ENCODE data around the gene ZMPSTE24.

Gene ZMPSTE24

DNA sequence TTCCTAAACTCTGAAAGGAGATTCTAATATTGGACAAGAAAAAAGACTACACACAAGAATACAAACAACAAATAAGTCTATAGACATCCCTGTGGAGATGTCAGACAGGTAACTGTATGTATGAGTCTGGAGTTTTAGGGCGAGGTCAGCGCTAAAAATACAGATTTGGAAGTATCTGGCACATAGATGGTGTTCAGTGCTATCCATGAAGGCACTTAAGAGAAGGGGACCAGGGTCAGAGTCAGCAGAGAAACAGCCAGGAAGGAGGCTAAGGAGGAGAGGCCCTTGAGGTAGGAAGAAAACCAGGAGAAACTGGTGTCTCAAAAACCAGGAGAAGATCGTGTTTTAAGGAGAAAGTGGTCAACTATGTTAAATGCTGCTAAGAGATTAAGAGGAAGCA lies 18.1 kb downstream of the ZMPSTE24 start:
- H2AFZ ChIP-seq (ENCODE audit: low read depth, low read length), result no peak overlapping the region
- no peaks in the 10 kb centered on the region for H4K20me1 ChIP-seq (ENCODE audit: insufficient read depth, low read length)
- peaks cover 11% of the 10 kb centered on the region for H3K4me1 ChIP-seq (ENCODE audit: low read length)
- H3K27me3 ChIP-seq (ENCODE audit: low read depth, low read length), result no peaks in the 10 kb centered on the region
- no peak overlapping the region for H3K4me3 ChIP-seq (ENCODE audit: low read length)
- no peaks in the 10 kb centered on the region for H3K79me2 ChIP-seq (ENCODE audit: low read length)
- H3K4me2 ChIP-seq (ENCODE audit: low read length), result no peak overlapping the region
- H3K9ac ChIP-seq (ENCODE audit: low read length), result no peak overlapping the region
- no peaks in the 10 kb centered on the region for H3K9me3 ChIP-seq (ENCODE audit: insufficient read depth, low read length)
- peaks cover 20% of the 10 kb centered on the region for H3K36me3 ChIP-seq (replicated peaks; ENCODE audit: low read depth, low read length)
- H3K27ac ChIP-seq (ENCODE audit: low read length), result no peak overlapping the region
- TF ChIP-seq EZH2phosphoT487 (IDR thresholded peaks at IDR 0.05; ENCODE audit: low read depth), result no peak
- TF ChIP-seq, protein P1, sequence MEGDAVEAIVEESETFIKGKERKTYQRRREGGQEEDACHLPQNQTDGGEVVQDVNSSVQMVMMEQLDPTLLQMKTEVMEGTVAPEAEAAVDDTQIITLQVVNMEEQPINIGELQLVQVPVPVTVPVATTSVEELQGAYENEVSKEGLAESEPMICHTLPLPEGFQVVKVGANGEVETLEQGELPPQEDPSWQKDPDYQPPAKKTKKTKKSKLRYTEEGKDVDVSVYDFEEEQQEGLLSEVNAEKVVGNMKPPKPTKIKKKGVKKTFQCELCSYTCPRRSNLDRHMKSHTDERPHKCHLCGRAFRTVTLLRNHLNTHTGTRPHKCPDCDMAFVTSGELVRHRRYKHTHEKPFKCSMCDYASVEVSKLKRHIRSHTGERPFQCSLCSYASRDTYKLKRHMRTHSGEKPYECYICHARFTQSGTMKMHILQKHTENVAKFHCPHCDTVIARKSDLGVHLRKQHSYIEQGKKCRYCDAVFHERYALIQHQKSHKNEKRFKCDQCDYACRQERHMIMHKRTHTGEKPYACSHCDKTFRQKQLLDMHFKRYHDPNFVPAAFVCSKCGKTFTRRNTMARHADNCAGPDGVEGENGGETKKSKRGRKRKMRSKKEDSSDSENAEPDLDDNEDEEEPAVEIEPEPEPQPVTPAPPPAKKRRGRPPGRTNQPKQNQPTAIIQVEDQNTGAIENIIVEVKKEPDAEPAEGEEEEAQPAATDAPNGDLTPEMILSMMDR (IDR thresholded peaks at IDR 0.05; ENCODE audit: low read depth, low read length), result no peak

DNA sequence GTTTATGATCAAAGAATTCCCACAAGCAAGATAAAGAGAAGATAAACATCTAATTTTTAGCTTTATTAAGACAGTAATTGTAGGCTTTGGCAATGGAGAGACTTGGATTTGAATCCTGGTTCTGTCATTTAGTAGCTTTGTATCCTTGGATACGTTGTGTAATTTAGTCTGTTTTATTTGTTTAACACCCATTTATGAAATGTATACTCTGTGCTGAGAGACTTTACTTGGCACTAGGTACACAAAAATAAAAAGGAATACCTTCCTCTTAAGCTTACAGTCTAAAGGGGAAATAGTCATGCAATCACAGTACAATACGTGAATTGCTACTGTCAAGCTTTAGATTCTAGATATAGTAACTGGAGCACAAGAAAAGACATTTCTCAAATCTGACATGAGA lies 23.8 kb downstream of the ZMPSTE24 start:
- H2AFZ ChIP-seq (ENCODE audit: low read depth, low read length), result no peak overlapping the region
- H3K36me3 ChIP-seq (replicated peaks; ENCODE audit: low read depth, low read length), result peaks cover 3% of the 10 kb centered on the region
- no peak overlapping the region for H3K4me2 ChIP-seq (ENCODE audit: low read length)
- H3K4me3 ChIP-seq (ENCODE audit: low read length), result no peak overlapping the region
- no peak for TF ChIP-seq EZH2phosphoT487 (IDR thresholded peaks at IDR 0.05; ENCODE audit: low read depth)
- TF ChIP-seq, protein P1 (IDR thresholded peaks at IDR 0.05; ENCODE audit: low read depth, low read length), result no peak
- H3K9ac ChIP-seq (ENCODE audit: low read length), result no peak overlapping the region
- H3K9me3 ChIP-seq (ENCODE audit: insufficient read depth, low read length), result no peaks in the 10 kb centered on the region
- no peaks in the 10 kb centered on the region for H3K79me2 ChIP-seq (ENCODE audit: low read length)
- no peaks in the 10 kb centered on the region for H3K4me1 ChIP-seq (ENCODE audit: low read length)
- no peak overlapping the region for H3K27ac ChIP-seq (ENCODE audit: low read length)
- no peaks in the 10 kb centered on the region for H4K20me1 ChIP-seq (ENCODE audit: insufficient read depth, low read length)
- no peaks in the 10 kb centered on the region for H3K27me3 ChIP-seq (ENCODE audit: low read depth, low read length)

DNA sequence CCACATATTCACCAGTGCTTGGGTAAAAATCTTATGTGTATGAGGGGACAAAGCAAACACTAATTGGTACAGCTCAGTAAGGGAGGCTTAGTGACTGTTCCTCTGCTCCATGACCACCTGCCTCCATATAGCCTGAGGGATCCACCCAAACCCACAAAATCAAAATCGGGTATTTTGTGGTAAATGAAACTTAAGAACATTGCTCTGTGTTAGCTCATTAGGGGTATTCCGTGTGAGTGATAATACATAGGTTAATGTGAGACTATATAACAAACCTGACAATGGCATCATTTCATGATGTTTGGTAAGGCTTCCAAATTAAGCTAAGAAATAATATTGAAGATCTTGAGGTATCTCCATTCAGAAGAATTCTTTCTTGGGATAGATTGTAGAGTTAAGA lies 33.3 kb downstream of the ZMPSTE24 start:
- Histone ChIP-seq H3K79me2 (ENCODE audit: low read length) (no peaks in the 10 kb centered on the region), H3K36me3 (replicated peaks; ENCODE audit: low read depth, low read length) (peaks cover 6% of the 10 kb centered on the region), H3K4me2 (ENCODE audit: low read length) (no peak overlapping the region), H3K4me1 (ENCODE audit: low read length) (peaks cover 10% of the 10 kb centered on the region), H3K9me3 (ENCODE audit: insufficient read depth, low read length) (no peaks in the 10 kb centered on the region), H3K27me3 (ENCODE audit: low read depth, low read length) (no peaks in the 10 kb centered on the region), H3K9ac (ENCODE audit: low read length) (no peak overlapping the region), H2AFZ (ENCODE audit: low read depth, low read length) (no peak overlapping the region), H4K20me1 (ENCODE audit: insufficient read depth, low read length) (no peaks in the 10 kb centered on the region), H3K4me3 (ENCODE audit: low read length) (no peak overlapping the region), H3K27ac (ENCODE audit: low read length) (no peak overlapping the region)
- TF ChIP-seq, protein P1 (IDR thresholded peaks at IDR 0.05; ENCODE audit: low read depth, low read length), result no peak

DNA sequence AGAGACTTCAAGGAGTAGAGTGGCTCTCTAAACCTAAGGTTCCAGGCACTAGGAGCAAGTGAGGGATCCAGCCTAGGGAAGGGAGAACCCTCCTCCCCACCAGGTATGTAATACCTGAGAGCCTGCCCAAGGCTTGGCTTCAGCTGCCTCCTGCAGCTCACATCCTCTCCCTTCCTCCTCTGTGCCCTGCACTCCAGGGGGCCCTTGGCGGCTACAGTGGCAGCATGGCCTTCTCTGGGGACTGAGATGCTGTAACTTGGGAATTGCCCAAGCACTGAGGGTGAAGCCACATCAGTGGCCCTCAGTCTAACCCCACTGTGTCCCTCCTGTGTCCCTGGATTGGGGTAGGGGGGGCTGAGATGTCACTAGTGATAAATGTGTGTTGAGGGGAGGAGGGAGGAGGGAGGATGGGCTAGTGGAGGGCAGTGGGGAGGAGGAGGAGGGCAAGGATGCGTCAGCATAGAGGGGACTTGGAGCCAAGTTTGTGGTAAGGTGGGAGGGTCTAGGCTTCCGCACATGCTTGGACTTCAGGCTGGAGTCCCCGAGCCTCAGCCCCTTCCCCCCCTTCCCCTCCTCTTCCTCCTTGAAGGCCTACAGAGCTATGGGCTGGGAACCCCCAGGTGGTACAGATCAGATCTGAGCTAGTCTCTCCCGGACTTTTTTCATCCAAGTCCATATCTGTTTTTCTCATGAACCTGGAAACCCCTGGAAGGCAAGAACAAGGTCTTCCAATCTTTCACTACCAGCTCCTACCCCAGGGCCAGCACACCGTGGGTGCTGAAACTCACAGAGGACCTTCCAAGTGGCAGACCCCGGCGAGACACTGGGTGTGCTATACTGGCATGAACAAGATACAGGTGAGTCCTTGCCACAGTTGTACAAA lies 41.6 kb downstream of the ZMPSTE24 start:
- H3K4me1 ChIP-seq (ENCODE audit: low read length), result no peaks in the 10 kb centered on the region
- H4K20me1 ChIP-seq (ENCODE audit: insufficient read depth, low read length), result no peaks in the 10 kb centered on the region
- peaks cover 2% of the 10 kb centered on the region for H3K36me3 ChIP-seq (replicated peaks; ENCODE audit: low read depth, low read length)
- H3K9ac ChIP-seq (ENCODE audit: low read length), result no peak overlapping the region
- TF ChIP-seq EZH2phosphoT487 (IDR thresholded peaks at IDR 0.05; ENCODE audit: low read depth), result no peak
- TF ChIP-seq, protein P1 (IDR thresholded peaks at IDR 0.05; ENCODE audit: low read depth, low read length), result no peak
- H2AFZ ChIP-seq (ENCODE audit: low read depth, low read length), result no peak overlapping the region
- no peak overlapping the region for H3K4me2 ChIP-seq (ENCODE audit: low read length)
- no peaks in the 10 kb centered on the region for H3K27me3 ChIP-seq (ENCODE audit: low read depth, low read length)
- H3K79me2 ChIP-seq (ENCODE audit: low read length), result no peaks in the 10 kb centered on the region
- H3K9me3 ChIP-seq (ENCODE audit: insufficient read depth, low read length), result no peaks in the 10 kb centered on the region
- H3K27ac ChIP-seq (ENCODE audit: low read length), result no peak overlapping the region
- H3K4me3 ChIP-seq (ENCODE audit: low read length), result no peak overlapping the region

All from OCI-LY3 (cell line).